GM12864 (cell line): ENCODE measurements around the gene MCM5.

Source experiments
- DNase-seq: peaks from one replicate; pipeline ENCODE4 v3.0.0-alpha.2; 2011; ENCODE audit warnings: low read depth
- H3K4me3 ChIP-seq: 2 replicates; pipeline ENCODE4 v1.5.1; 2011; ENCODE audit warnings: mild to moderate bottlenecking, low read depth, low read length, control low read depth
- TF ChIP-seq, protein P1 (sequence below): IDR thresholded peaks from 2 replicates; pipeline ENCODE4 v1.5.1; 2011; ENCODE audit warnings: low read depth, mild to moderate bottlenecking, moderate library complexity, low read length, control low read depth, inconsistent platforms; ENCODE audit errors: missing control alignments

MCM5 gene

DNA sequence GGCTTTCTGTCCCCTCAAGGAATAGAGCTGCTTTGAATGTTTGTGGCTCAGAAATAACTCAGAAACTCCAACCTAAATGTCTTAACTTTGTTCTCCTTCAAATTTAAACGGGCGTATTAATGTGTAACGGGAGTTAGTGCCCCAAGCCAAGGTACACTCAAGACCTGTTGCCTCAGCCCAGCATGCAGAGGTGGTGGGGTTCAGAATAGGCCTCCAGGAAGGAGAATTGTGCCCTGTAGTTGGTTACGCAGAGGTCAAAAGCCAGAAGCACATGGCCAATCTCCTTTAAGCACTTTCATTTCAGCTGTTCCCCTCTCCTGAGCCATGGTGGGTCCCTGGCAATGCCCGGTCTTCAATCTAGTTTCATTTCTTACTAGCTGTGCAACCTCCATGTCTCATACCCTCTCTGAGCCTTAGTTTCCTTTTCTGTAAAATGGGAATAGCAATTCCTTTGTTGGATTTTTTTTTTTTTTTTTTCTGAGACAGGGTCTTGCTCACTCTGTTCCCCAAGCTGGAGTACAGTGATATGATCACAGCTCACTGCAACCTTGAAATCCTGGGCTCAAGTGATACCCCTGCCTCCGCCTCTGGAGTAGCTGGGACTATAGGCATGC is 14.9 kb upstream of the MCM5 start:
- TF ChIP-seq, protein P1, sequence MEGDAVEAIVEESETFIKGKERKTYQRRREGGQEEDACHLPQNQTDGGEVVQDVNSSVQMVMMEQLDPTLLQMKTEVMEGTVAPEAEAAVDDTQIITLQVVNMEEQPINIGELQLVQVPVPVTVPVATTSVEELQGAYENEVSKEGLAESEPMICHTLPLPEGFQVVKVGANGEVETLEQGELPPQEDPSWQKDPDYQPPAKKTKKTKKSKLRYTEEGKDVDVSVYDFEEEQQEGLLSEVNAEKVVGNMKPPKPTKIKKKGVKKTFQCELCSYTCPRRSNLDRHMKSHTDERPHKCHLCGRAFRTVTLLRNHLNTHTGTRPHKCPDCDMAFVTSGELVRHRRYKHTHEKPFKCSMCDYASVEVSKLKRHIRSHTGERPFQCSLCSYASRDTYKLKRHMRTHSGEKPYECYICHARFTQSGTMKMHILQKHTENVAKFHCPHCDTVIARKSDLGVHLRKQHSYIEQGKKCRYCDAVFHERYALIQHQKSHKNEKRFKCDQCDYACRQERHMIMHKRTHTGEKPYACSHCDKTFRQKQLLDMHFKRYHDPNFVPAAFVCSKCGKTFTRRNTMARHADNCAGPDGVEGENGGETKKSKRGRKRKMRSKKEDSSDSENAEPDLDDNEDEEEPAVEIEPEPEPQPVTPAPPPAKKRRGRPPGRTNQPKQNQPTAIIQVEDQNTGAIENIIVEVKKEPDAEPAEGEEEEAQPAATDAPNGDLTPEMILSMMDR: no peak
- H3K4me3 ChIP-seq: no peak overlapping the region
- no peak for DNase-seq

GRCh38 chr22:35386670-35387288 is 13.2 kb upstream of the MCM5 start:
- no peak overlapping the region for H3K4me3 ChIP-seq
- TF ChIP-seq, protein P1: no peak
- no peak for DNase-seq

DNA sequence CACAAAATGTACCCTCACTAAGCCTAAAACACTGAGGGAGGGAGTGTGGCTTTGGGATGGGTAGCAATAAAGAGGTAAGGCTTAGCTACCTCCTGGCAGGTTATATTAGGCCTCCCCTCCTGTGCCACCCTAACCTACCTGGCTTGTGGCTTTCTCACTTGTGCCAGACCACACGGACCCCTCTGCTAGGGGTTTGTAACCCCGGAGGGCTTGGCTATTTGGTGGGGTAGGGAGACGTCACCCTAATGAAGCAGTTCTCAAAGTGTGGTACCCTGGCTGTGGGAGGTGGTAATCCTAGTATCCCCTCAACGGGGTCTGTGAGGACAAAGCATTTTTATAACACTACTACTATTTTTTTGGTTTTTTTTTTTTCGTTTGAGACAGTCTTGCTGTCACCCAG is 9.0 kb upstream of the MCM5 start:
- no peak overlapping the region for H3K4me3 ChIP-seq
- DNase-seq: no peak
- TF ChIP-seq, protein P1: no peak

DNA sequence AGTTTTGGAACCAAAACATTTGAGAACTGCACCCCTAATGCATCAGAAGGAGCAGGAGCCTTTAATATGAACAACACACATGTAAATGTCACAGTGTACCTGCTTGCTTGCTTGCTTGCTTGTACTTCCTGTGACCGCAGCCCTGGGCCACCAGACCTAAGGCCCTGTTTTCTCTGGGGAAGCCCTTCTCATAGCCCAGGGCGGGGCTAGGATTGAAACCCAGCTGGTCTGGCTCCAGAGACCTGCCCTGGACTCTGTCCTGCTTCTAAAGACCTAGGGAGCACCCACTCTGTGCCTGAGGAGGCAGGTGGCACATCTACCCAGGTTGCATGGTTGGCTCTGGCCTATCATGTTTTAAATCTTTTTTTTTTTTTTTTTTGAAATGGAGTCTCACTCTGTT is 7.6 kb upstream of the MCM5 start:
- no peak for DNase-seq
- no peak overlapping the region for H3K4me3 ChIP-seq
- TF ChIP-seq, protein P1: no peak

- TF ChIP-seq, protein P1: no peak
- no peak overlapping the region for H3K4me3 ChIP-seq
- DNase-seq: no peak
Measured at GRCh38 chr22:35393116-35394010, 6.6 kb upstream of the MCM5 start.

- no peak for DNase-seq
Measured at GRCh38 chr22:35394011-35394312, 6.0 kb upstream of the MCM5 start.

More at GRCh38 chr22:35394011-35394312, 6.0 kb upstream of the MCM5 start:
- TF ChIP-seq, protein P1: no peak
- no peak overlapping the region for H3K4me3 ChIP-seq
